Liver (tissue), 9 donors: ENCODE results near the gene SNRNP70. TPM values are rescaled to one million over a fixed set of nuclear protein-coding genes. Genes with fewer than 3 reads are reported as not detected.

Experiments used
- DNase-seq: peaks from one replicate; pipeline ENCODE4 v3.0.0-alpha.2; 2017; ENCODE audit warnings: low spot score
- H3K27ac ChIP-seq, 2 donors: one replicate each; pipeline ENCODE4 v1.7.0; 2013; ENCODE audit warnings: inconsistent platforms in 2 of 2, low read length in 2 of 2, control low read depth in 1 of 2, low read depth in 1 of 2, mild to moderate bottlenecking in 1 of 2
- H3K27me3 ChIP-seq, 4 donors: one replicate each; pipeline versions ENCODE4 v1.6.1 to v1.7.0; 2013; ENCODE audit warnings: low read length in 3 of 4, inconsistent platforms in 1 of 4, mild to moderate bottlenecking in 1 of 4, moderate library complexity in 1 of 4; ENCODE audit not compliant: control insufficient read depth in 4 of 4, insufficient read depth in 4 of 4
- H3K36me3 ChIP-seq, 4 donors: one replicate each; pipeline versions ENCODE4 v1.6.1 to v1.7.0; 2013; ENCODE audit warnings: low read length in 3 of 4, mild to moderate bottlenecking in 3 of 4, low read depth in 1 of 4, moderate library complexity in 1 of 4; ENCODE audit not compliant: control insufficient read depth in 4 of 4, insufficient read depth in 3 of 4
- H3K4me1 ChIP-seq, 4 donors: one replicate each; pipeline versions ENCODE4 v1.6.1 to v1.7.0; 2013; ENCODE audit warnings: low read length in 3 of 4, mild to moderate bottlenecking in 3 of 4, moderate library complexity in 1 of 4; ENCODE audit not compliant: control insufficient read depth in 4 of 4, insufficient read depth in 4 of 4
- H3K4me3 ChIP-seq, 3 donors: one replicate each; pipeline versions ENCODE4 v1.6.1 to v1.7.0; 2013; ENCODE audit warnings: low read length in 3 of 3, control low read depth in 1 of 3, low read depth in 1 of 3, mild to moderate bottlenecking in 1 of 3
- H3K9ac ChIP-seq, 2 donors: one replicate each; pipeline ENCODE4 v1.7.0; 2013; ENCODE audit warnings: low read length in 2 of 2, mild to moderate bottlenecking in 2 of 2, moderate library complexity in 2 of 2, control low read depth in 1 of 2, low read depth in 1 of 2
- H3K9me3 ChIP-seq, 4 donors: one replicate each; pipeline versions ENCODE4 v1.6.1 to v1.7.0; 2013; ENCODE audit warnings: low read length in 3 of 4; ENCODE audit not compliant: control insufficient read depth in 4 of 4
- ATF3 ChIP-seq: IDR thresholded peaks from 2 replicates; pipeline ENCODE4 v1.6.1; 2016; ENCODE audit warnings: antibody characterized with exemption
- CTCF ChIP-seq: fragments of 150-350 bp; IDR thresholded peaks from 2 replicates; pipeline ENCODE4 v1.5.1; 2017; ENCODE audit warnings: improper control_type of control experiment, low read depth, low read length; ENCODE audit not compliant: missing input control
- EGR1 ChIP-seq, 2 donors: IDR thresholded peaks; 2 replicates each; pipeline ENCODE4 v1.6.1; 2016 to 2018; ENCODE audit warnings: antibody characterized with exemption in 2 of 2, low read depth in 2 of 2
- FOXA1 ChIP-seq: IDR thresholded peaks from 2 replicates; pipeline ENCODE4 v1.6.1; 2016; ENCODE audit warnings: antibody characterized with exemption
- FOXA2 ChIP-seq: IDR thresholded peaks from 2 replicates; pipeline ENCODE4 v1.6.1; 2016; ENCODE audit warnings: antibody characterized with exemption
- GABPA ChIP-seq, 2 donors: IDR thresholded peaks in 1 of 2; conservative IDR thresholded peaks in 1 of 2; 2 replicates each; pipeline ENCODE4 v1.6.1; 2016; ENCODE audit warnings: antibody characterized with exemption in 2 of 2, mild to moderate bottlenecking in 1 of 2, moderate library complexity in 1 of 2
- HNF4A ChIP-seq, 2 donors: conservative IDR thresholded peaks; 2 replicates each; pipeline ENCODE4 v1.6.1; 2016; ENCODE audit warnings: antibody characterized with exemption in 2 of 2, mild to moderate bottlenecking in 2 of 2
- HNF4G ChIP-seq: IDR thresholded peaks from 2 replicates; pipeline ENCODE4 v1.6.1; 2016; ENCODE audit warnings: antibody characterized with exemption
- JUND ChIP-seq, 2 donors: IDR thresholded peaks; 2 replicates each; pipeline ENCODE4 v1.6.1; 2016; ENCODE audit warnings: antibody characterized with exemption in 2 of 2
- NR2F2 ChIP-seq: IDR thresholded peaks from 2 replicates; pipeline ENCODE4 v1.6.1; 2016; ENCODE audit warnings: antibody characterized with exemption
- RAD21 ChIP-seq, 2 donors: IDR thresholded peaks; 2 replicates each; pipeline ENCODE4 v1.6.1; 2016; ENCODE audit warnings: antibody characterized with exemption in 2 of 2, mild to moderate bottlenecking in 2 of 2
- RXRA ChIP-seq, 2 donors: IDR thresholded peaks; 2 replicates each; pipeline ENCODE4 v1.6.1; 2017 to 2018; ENCODE audit warnings: antibody characterized with exemption in 2 of 2, mild to moderate bottlenecking in 1 of 2
- SP1 ChIP-seq: IDR thresholded peaks from 2 replicates; pipeline ENCODE4 v1.6.1; 2018; ENCODE audit warnings: antibody characterized with exemption, mild to moderate bottlenecking
- TAF1 ChIP-seq: conservative IDR thresholded peaks from 2 replicates; pipeline ENCODE4 v1.6.1; 2016; ENCODE audit warnings: antibody characterized with exemption, mild to moderate bottlenecking
- YY1 ChIP-seq: IDR thresholded peaks from 2 replicates; pipeline ENCODE4 v1.6.1; 2016; ENCODE audit warnings: antibody characterized with exemption, mild to moderate bottlenecking
- WGBS: extraction: QIAGEN DNeasy Blood & Tissue Kit; methylation state at CpG from one replicate; pipeline ENCODE4 v1.1.7; 2013; 5-methylcytosine and 5-hydroxymethylcytosine counted together
- polyA plus RNA-seq, 2 donors: library from polyadenylated mRNA; stranded (reverse) in 1 of 2; unstranded in 1 of 2; fragments of 200-250 nt in 1 of 2; fragments of >200 nt in 1 of 2; fragmentation: Nextera tagmentation in 1 of 2; extraction: Ambion mirVana in 1 of 2; gene quantifications; one replicate each; pipeline versions ENCODE4 v1.2.1 to v1.2.3, GENCODE V29; 2013 to 2015
- total RNA-seq, 2 donors: library from RNA; depleted of rRNA; stranded (reverse); fragments of >200 nt; gene quantifications; one replicate each; pipeline ENCODE4 v1.2.3, GENCODE V29; 2014
- TF ChIP-seq, protein P1 (sequence below): IDR thresholded peaks from 2 replicates; pipeline ENCODE4 v1.6.1; 2016; ENCODE audit warnings: antibody characterized with exemption, mild to moderate bottlenecking
- TF ChIP-seq, protein P2 (sequence below): IDR thresholded peaks from 2 replicates; pipeline ENCODE4 v1.6.1; 2016; ENCODE audit warnings: antibody characterized with exemption
- TF ChIP-seq, protein P3 (sequence below): IDR thresholded peaks from 2 replicates; pipeline ENCODE4 v1.6.1; 2016; ENCODE audit warnings: antibody characterized with exemption
- donor health status: healthy.
- donor health status: healthy.
- donor health status: healthy.
- donor health status: healthy.
- donor health status: healthy.

SNRNP70 gene
- total and polyA plus RNA-seq, 4 donors: 34.2 to 166 (median 94.8) TPM

DNA sequence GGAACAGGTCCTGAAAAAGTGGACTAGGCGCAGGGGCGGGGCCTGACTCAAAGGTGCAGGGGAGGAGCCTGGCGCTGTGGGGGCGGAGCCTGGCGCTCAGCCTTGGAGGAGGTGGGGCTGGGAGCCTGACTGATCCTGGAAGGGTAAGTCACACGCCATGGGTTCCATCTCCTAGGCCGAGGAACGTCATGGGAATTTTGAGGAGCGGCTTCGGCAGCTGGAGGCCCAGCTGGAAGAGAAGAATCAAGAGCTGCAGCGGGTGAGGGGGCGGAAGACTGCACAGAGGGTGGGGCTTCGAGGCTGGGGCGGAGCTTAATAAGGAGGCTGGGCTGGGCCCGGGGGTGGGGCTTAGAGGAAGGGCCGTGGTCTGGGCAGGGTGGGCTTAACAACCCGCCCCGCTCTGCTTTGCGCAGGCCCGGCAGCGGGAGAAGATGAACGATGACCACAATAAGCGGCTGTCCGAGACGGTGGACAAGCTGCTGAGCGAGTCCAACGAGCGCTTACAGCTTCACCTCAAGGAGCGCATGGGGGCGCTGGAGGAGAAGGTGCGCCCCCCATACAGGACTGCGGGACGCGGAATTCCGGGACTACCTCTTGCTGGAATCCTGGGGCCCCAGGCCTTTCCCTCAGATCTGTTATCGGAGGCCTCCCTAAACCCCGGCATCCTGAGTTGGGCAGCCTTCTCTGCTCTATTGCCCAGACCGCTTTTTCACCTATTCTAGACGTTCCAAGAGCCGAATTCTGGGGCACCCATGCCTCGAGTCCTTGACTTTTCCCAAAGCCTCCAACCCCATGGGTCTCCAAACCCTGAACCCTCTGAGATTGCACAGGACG is 48.6 kb downstream of the SNRNP70 start:
- Histone ChIP-seq H3K27ac (no peak overlapping the region), H3K4me3 (peak overlapping the region in 1 of 3 donors; percentile 19), H3K4me1 (peaks cover 0 to 5% (median 4%) of the 10 kb centered on the region in 4 donors), H3K36me3 (no peaks in the 10 kb centered on the region), H3K27me3 (peaks cover 0 to 8% (median 0%) of the 10 kb centered on the region in 4 donors), H3K9me3 (no peaks in the 10 kb centered on the region), H3K9ac (no peak overlapping the region)
- WGBS: 27% methylated on average over 42 of the region's 42 CpGs
- TF ChIP-seq RXRA (IDR thresholded peaks at IDR 0.05) (no peak), HNF4A (conservative IDR thresholded peaks at IDR 0.05) (no peak)
- TF ChIP-seq, protein P1, sequence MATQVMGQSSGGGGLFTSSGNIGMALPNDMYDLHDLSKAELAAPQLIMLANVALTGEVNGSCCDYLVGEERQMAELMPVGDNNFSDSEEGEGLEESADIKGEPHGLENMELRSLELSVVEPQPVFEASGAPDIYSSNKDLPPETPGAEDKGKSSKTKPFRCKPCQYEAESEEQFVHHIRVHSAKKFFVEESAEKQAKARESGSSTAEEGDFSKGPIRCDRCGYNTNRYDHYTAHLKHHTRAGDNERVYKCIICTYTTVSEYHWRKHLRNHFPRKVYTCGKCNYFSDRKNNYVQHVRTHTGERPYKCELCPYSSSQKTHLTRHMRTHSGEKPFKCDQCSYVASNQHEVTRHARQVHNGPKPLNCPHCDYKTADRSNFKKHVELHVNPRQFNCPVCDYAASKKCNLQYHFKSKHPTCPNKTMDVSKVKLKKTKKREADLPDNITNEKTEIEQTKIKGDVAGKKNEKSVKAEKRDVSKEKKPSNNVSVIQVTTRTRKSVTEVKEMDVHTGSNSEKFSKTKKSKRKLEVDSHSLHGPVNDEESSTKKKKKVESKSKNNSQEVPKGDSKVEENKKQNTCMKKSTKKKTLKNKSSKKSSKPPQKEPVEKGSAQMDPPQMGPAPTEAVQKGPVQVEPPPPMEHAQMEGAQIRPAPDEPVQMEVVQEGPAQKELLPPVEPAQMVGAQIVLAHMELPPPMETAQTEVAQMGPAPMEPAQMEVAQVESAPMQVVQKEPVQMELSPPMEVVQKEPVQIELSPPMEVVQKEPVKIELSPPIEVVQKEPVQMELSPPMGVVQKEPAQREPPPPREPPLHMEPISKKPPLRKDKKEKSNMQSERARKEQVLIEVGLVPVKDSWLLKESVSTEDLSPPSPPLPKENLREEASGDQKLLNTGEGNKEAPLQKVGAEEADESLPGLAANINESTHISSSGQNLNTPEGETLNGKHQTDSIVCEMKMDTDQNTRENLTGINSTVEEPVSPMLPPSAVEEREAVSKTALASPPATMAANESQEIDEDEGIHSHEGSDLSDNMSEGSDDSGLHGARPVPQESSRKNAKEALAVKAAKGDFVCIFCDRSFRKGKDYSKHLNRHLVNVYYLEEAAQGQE: no peak
- DNase-seq: peak; percentile 80

DNA sequence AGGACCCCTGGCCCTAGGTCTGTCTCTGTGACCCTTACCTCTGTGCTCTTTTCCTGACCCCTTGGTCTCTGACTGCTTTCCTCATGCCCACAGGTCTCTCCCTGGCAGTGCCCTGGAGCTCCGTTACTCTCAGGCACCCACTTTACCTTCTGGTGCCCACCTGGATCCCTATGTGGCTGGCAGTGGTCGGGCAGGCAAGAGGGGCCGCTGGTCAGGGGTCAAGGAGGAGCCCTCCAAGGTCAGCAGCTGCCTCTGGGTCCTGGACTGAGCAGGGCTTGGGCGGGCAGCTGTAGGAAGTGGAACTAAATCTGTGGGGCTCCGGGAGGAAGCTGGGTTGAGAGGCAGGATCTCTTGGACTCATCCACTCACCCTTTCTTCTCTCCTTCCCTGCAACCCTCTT is 50.4 kb downstream of the SNRNP70 start:
- no peak overlapping the region for H3K9ac ChIP-seq
- H3K27me3 ChIP-seq: peaks cover 0 to 8% (median 0%) of the 10 kb centered on the region in 4 donors
- no peak overlapping the region for H3K4me3 ChIP-seq
- no peak for DNase-seq
- no peak overlapping the region for H3K27ac ChIP-seq
- no peaks in the 10 kb centered on the region for H3K9me3 ChIP-seq
- H3K36me3 ChIP-seq: no peaks in the 10 kb centered on the region
- WGBS: 88% methylated on average over 5 of the region's 5 CpGs
- TF ChIP-seq JUND (IDR thresholded peaks at IDR 0.05): no peak
- no peak for TF ChIP-seq HNF4G
- no peak for TF ChIP-seq SP1
- TF ChIP-seq RXRA (IDR thresholded peaks at IDR 0.05): no peak
- no peak for TF ChIP-seq TAF1
- no peak for TF ChIP-seq HNF4A (conservative IDR thresholded peaks at IDR 0.05)
- TF ChIP-seq, protein P1: no peak
- no peak for TF ChIP-seq NR2F2
- TF ChIP-seq FOXA2: no peak
- no peak for TF ChIP-seq ATF3
- TF ChIP-seq, protein P2, sequence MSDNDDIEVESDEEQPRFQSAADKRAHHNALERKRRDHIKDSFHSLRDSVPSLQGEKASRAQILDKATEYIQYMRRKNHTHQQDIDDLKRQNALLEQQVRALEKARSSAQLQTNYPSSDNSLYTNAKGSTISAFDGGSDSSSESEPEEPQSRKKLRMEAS: no peak
- TF ChIP-seq, protein P3, sequence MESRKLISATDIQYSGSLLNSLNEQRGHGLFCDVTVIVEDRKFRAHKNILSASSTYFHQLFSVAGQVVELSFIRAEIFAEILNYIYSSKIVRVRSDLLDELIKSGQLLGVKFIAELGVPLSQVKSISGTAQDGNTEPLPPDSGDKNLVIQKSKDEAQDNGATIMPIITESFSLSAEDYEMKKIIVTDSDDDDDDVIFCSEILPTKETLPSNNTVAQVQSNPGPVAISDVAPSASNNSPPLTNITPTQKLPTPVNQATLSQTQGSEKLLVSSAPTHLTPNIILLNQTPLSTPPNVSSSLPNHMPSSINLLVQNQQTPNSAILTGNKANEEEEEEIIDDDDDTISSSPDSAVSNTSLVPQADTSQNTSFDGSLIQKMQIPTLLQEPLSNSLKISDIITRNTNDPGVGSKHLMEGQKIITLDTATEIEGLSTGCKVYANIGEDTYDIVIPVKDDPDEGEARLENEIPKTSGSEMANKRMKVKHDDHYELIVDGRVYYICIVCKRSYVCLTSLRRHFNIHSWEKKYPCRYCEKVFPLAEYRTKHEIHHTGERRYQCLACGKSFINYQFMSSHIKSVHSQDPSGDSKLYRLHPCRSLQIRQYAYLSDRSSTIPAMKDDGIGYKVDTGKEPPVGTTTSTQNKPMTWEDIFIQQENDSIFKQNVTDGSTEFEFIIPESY: no peak
- TF ChIP-seq FOXA1: no peak
- no peak for TF ChIP-seq EGR1 (IDR thresholded peaks at IDR 0.05; ENCODE audit: low read depth in 2 of 2)
- no peak for TF ChIP-seq GABPA (IDR thresholded peaks at IDR 0.05 in 1 of 2, conservative IDR thresholded peaks at IDR 0.05 in 1 of 2)
- no peak for TF ChIP-seq RAD21 (IDR thresholded peaks at IDR 0.05)
- TF ChIP-seq YY1: no peak
- TF ChIP-seq CTCF: no peak
- H3K4me1 ChIP-seq: peaks cover 0 to 5% (median 3%) of the 10 kb centered on the region in 4 donors
